WTC11 (cell line): ENCODE results near the gene PRX. TPM values are rescaled to one million over a fixed set of nuclear protein-coding genes. Genes with fewer than 3 reads are reported as not detected.
A peak's percentile ranks its signal among the peaks of the same experiment; 100 is the strongest.
"Not testable (repeated sequence)": the region's sequence is repeated elsewhere in the genome, so short reads cannot be mapped to it uniquely, and the experiment has no call there.

ENCODE experiments used
- ATAC-seq: fragments of 200-7000 bp; cut with Tn5 transposase; 2 replicates; pipeline ENCODE4 v1.10.0; 2021; ENCODE audit warnings: mild to moderate bottlenecking, moderate library complexity
- CTCF ChIA-PET: fragments of 300-600 bp; sonication (Branson Sonifier 250); formaldehyde crosslinking; loops from one replicate; lab custom pipeline; 2021; ENCODE audit warnings: antibody characterized with exemption; lab: Charles Lee
- POLR2A ChIA-PET: fragments of 350-600 bp; sonication (Branson Sonifier 250); formaldehyde crosslinking; loops from one replicate; lab custom pipeline; 2021; ENCODE audit warnings: antibody characterized with exemption; lab: Charles Lee
- DNase-seq: peaks from one replicate; pipeline ENCODE4 v3.0.0; 2021; ENCODE audit warnings: low spot score
- H3K27ac Mint-ChIP-seq: 2 replicates; pipeline ENCODE4 v1.8.0; 2021; ENCODE audit warnings: mixed read lengths
- H3K27me3 Mint-ChIP-seq: 2 replicates; pipeline ENCODE4 v1.8.0; 2021; ENCODE audit warnings: low read depth, mild to moderate bottlenecking, moderate library complexity, mixed read lengths
- H3K36me3 Mint-ChIP-seq: 2 replicates; pipeline ENCODE4 v1.8.0; 2021; ENCODE audit warnings: mixed read lengths
- H3K4me1 Mint-ChIP-seq: 2 replicates; pipeline ENCODE4 v1.8.0; 2022; ENCODE audit warnings: mixed read lengths
- H3K4me3 Mint-ChIP-seq: 2 replicates; pipeline ENCODE4 v1.8.0; 2021; ENCODE audit warnings: mild to moderate bottlenecking, moderate library complexity, mixed read lengths
- H3K9me3 Mint-ChIP-seq: 2 replicates; pipeline ENCODE4 v1.8.0; 2021; ENCODE audit warnings: mixed read lengths
- CREM ChIP-seq: sonication (generic); formaldehyde crosslinking; IDR thresholded peaks from 2 replicates; pipeline ENCODE4 v1.8.1; 2022; ENCODE audit warnings: mild to moderate bottlenecking, missing genetic modification reagents, moderate library complexity
- ELF4 ChIP-seq: sonication (generic); formaldehyde crosslinking; IDR thresholded peaks from 2 replicates; pipeline ENCODE4 v1.8.1; 2022; ENCODE audit warnings: low read depth, mild to moderate bottlenecking, moderate library complexity, missing genetic modification reagents
- FOXK1 ChIP-seq: sonication (generic); formaldehyde crosslinking; IDR thresholded peaks from 2 replicates; pipeline ENCODE4 v1.8.0; 2022; ENCODE audit warnings: mild to moderate bottlenecking, moderate library complexity, missing genetic modification reagents
- GABPB1 ChIP-seq: sonication (generic); formaldehyde crosslinking; IDR thresholded peaks from 2 replicates; pipeline ENCODE4 v1.8.1; 2023; ENCODE audit warnings: mild to moderate bottlenecking, missing genetic modification reagents
- HMGA2 ChIP-seq: fragments of 250-450 bp; sonication (Bioruptor Pico); IDR thresholded peaks from 2 replicates; pipeline ENCODE4 v1.4.0; 2021; ENCODE audit warnings: mild to moderate bottlenecking, moderate library complexity
- IRF1 ChIP-seq: sonication (generic); formaldehyde crosslinking; IDR thresholded peaks from 2 replicates; pipeline ENCODE4 v1.8.0; 2023; ENCODE audit warnings: missing genetic modification reagents
- NFE2L1 ChIP-seq: sonication (generic); formaldehyde crosslinking; IDR thresholded peaks from 2 replicates; pipeline ENCODE4 v1.8.1; 2023; ENCODE audit warnings: missing genetic modification reagents
- NR3C1 ChIP-seq: sonication (generic); formaldehyde crosslinking; conservative IDR thresholded peaks from 2 replicates; pipeline ENCODE4 v1.8.1; 2023; ENCODE audit warnings: low read depth, mild to moderate bottlenecking, missing genetic modification reagents
- OVOL2 ChIP-seq: fragments of 250-450 bp; sonication (Bioruptor Pico); IDR thresholded peaks from 2 replicates; pipeline ENCODE4 v1.9.0; 2021; ENCODE audit warnings: mild to moderate bottlenecking, borderline replicate concordance
- SP1 ChIP-seq: sonication (generic); formaldehyde crosslinking; conservative IDR thresholded peaks from 2 replicates; pipeline ENCODE4 v1.8.1; 2022; ENCODE audit warnings: missing genetic modification reagents
- TEAD4 ChIP-seq: sonication (generic); formaldehyde crosslinking; IDR thresholded peaks from 2 replicates; pipeline ENCODE4 v1.8.0; 2022; ENCODE audit warnings: mild to moderate bottlenecking, missing genetic modification reagents
- ZBTB21 ChIP-seq: sonication (generic); formaldehyde crosslinking; IDR thresholded peaks from 2 replicates; pipeline ENCODE4 v1.8.1; 2023; ENCODE audit warnings: mild to moderate bottlenecking, missing genetic modification reagents, borderline replicate concordance
- ZMAT4 ChIP-seq: fragments of 250-450 bp; sonication (Bioruptor Pico); IDR thresholded peaks from 2 replicates; pipeline ENCODE4 v1.9.0; 2021; ENCODE audit warnings: mild to moderate bottlenecking
- ZNF138 ChIP-seq: sonication (generic); formaldehyde crosslinking; conservative IDR thresholded peaks from 2 replicates; pipeline ENCODE4 v1.8.1; 2022; ENCODE audit warnings: mild to moderate bottlenecking, moderate library complexity, missing genetic modification reagents
- ZNF219 ChIP-seq: sonication (generic); formaldehyde crosslinking; IDR thresholded peaks from 2 replicates; pipeline ENCODE4 v1.8.0; 2023; ENCODE audit warnings: missing genetic modification reagents, mild to moderate bottlenecking, borderline replicate concordance
- ZNF263 ChIP-seq: sonication (generic); formaldehyde crosslinking; IDR thresholded peaks from 2 replicates; pipeline ENCODE4 v1.8.1; 2022; ENCODE audit warnings: low read depth, mild to moderate bottlenecking, moderate library complexity, missing genetic modification reagents
- ZNF425 ChIP-seq: fragments of 250-450 bp; sonication (Bioruptor Pico); conservative IDR thresholded peaks from 2 replicates; pipeline ENCODE4 v1.9.0; 2021; ENCODE audit warnings: mild to moderate bottlenecking
- ZNF532 ChIP-seq: fragments of 250-450 bp; sonication (Bioruptor Pico); IDR thresholded peaks from 2 replicates; pipeline ENCODE4 v1.9.0; 2021; ENCODE audit warnings: mild to moderate bottlenecking, borderline replicate concordance
- total RNA-seq: library from RNA; stranded (reverse); gene quantifications from 3 replicates; pipeline ENCODE4 v1.2.3, GENCODE V29; 2021
- TF ChIP-seq, protein P1 (sequence below): sonication (generic); formaldehyde crosslinking; IDR thresholded peaks from 2 replicates; pipeline ENCODE4 v1.8.1; 2022; ENCODE audit warnings: missing genetic modification reagents, borderline replicate concordance
- TF ChIP-seq, protein P2 (sequence below): sonication (generic); formaldehyde crosslinking; IDR thresholded peaks from 2 replicates; pipeline ENCODE4 v1.8.1; 2023; ENCODE audit warnings: mild to moderate bottlenecking, moderate library complexity, missing genetic modification reagents

The PRX gene
- total RNA-seq, 1 experiment from 2014 or later = 8.4 TPM

GRCh38 chr19:40432760-40433159 lies 19.6 kb upstream of the PRX start:
- ChIA-PET CTCF (interaction anchor here (0.7 to 2.9 kb wide), 7 partner anchors 8 to 128 kb away, joined by 3 to 21 read pairs (median 8); partner anchors contain the start of genes BLVRB and SERTAD3), POLR2A (interaction anchor here (1.0 to 2.8 kb wide), 4 partner anchors 10 to 67 kb away, joined by 3 to 28 read pairs (median 9); no protein-coding TSS in a partner anchor)
- not testable (repeated sequence) for ATAC-seq, H3K36me3 Mint-ChIP-seq, H3K9me3 Mint-ChIP-seq, DNase-seq, H3K27me3 Mint-ChIP-seq
- Mint-ChIP-seq H3K27ac (peak overlapping the region; percentile 99), H3K4me3 (peak overlapping the region; percentile 77), H3K4me1 (peaks cover 14% of the 10 kb centered on the region)
- peak; percentile 42; the same call in 1 of the 2 replicates for TF ChIP-seq GABPB1 (CRISPR knock-in tag)

GRCh38 chr19:40431698-40432097 lies 18.5 kb upstream of the PRX start:
- ChIA-PET POLR2A (interaction anchor here (1.9 kb wide), 1 partner anchor 28 kb away, joined by 5 read pairs; no protein-coding TSS in a partner anchor), CTCF (interaction anchor here (1.4 to 2.0 kb wide), 2 partner anchors 17 to 33 kb away, joined by 3 to 6 read pairs; no protein-coding TSS in a partner anchor)
- Mint-ChIP-seq H3K4me3 (no peak overlapping the region), H3K27me3 (peaks cover 3% of the 10 kb centered on the region; the same call in 1 of the 2 replicates), H3K4me1 (peaks cover 14% of the 10 kb centered on the region), H3K36me3 (no peaks in the 10 kb centered on the region), H3K9me3 (no peaks in the 10 kb centered on the region), H3K27ac (peak overlapping the region; percentile 86)
- ATAC-seq (no peak), DNase-seq (no peak)
- TF ChIP-seq HMGA2 (CRISPR knock-in tag) (no peak), ELF4 (CRISPR knock-in tag) (no peak), IRF1 (CRISPR knock-in tag) (no peak), NFE2L1 (no peak), ZBTB21 (no peak), ZNF263 (CRISPR knock-in tag) (no peak), TEAD4 (CRISPR knock-in tag) (no peak), CREM (no peak), ZNF425 (CRISPR knock-in tag) (no peak), NR3C1 (no peak), ZMAT4 (CRISPR knock-in tag) (no peak), OVOL2 (no peak), ZNF219 (CRISPR knock-in tag) (no peak), SP1 (no peak), FOXK1 (CRISPR knock-in tag) (no peak), ZNF138 (no peak), ZNF532 (CRISPR knock-in tag) (no peak)
- TF ChIP-seq, protein P1, sequence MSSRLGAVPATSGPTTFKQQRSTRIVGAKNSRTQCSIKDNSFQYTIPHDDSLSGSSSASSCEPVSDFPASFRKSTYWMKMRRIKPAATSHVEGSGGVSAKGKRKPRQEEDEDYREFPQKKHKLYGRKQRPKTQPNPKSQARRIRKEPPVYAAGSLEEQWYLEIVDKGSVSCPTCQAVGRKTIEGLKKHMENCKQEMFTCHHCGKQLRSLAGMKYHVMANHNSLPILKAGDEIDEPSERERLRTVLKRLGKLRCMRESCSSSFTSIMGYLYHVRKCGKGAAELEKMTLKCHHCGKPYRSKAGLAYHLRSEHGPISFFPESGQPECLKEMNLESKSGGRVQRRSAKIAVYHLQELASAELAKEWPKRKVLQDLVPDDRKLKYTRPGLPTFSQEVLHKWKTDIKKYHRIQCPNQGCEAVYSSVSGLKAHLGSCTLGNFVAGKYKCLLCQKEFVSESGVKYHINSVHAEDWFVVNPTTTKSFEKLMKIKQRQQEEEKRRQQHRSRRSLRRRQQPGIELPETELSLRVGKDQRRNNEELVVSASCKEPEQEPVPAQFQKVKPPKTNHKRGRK (CRISPR knock-in tag) = no peak
- TF ChIP-seq, protein P2, sequence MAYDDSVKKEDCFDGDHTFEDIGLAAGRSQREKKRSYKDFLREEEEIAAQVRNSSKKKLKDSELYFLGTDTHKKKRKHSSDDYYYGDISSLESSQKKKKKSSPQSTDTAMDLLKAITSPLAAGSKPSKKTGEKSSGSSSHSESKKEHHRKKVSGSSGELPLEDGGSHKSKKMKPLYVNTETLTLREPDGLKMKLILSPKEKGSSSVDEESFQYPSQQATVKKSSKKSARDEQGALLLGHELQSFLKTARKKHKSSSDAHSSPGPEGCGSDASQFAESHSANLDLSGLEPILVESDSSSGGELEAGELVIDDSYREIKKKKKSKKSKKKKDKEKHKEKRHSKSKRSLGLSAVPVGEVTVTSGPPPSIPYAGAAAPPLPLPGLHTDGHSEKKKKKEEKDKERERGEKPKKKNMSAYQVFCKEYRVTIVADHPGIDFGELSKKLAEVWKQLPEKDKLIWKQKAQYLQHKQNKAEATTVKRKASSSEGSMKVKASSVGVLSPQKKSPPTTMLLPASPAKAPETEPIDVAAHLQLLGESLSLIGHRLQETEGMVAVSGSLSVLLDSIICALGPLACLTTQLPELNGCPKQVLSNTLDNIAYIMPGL (CRISPR knock-in tag) = no peak
